K562 (cell line): ENCODE results near the gene DHX38. TPM values are rescaled to one million over a fixed set of nuclear protein-coding genes. Genes with fewer than 3 reads are reported as not detected.

ENCODE experiments used
- CTBP1 ChIP-seq: fragments of 450-650 bp; IDR thresholded peaks from 2 replicates; pipeline ENCODE4 v1.6.1; 2016; ENCODE audit warnings: borderline replicate concordance
- L3MBTL2 ChIP-seq: fragments of 450-650 bp; IDR thresholded peaks from 2 replicates; pipeline ENCODE4 v1.6.1; 2016; ENCODE audit warnings: mild to moderate bottlenecking, moderate library complexity
- NCOA2 ChIP-seq, 2 experiments: fragments of 450-650 bp; IDR thresholded peaks; 2 replicates each; pipeline ENCODE4 v1.6.1; 2018; ENCODE audit warnings: mild to moderate bottlenecking in 2 of 2, moderate library complexity in 1 of 2; ENCODE audit not compliant: partially characterized antibody in 2 of 2
- NR2F6 ChIP-seq: fragments of 450-650 bp; formaldehyde crosslinking; IDR thresholded peaks from 2 replicates; pipeline ENCODE4 v1.4.0; 2020; ENCODE audit warnings: mild to moderate bottlenecking
- PKNOX1 ChIP-seq: fragments of 450-650 bp; IDR thresholded peaks from 2 replicates; pipeline ENCODE4 v1.6.1; 2016
- RAD21 ChIP-seq, 2 experiments: fragments of 250-450 bp in 1 of 2; fragments of 450-650 bp in 1 of 2; sonication (Bioruptor Pico) in 1 of 2; formaldehyde crosslinking in 1 of 2; IDR thresholded peaks in 1 of 2; conservative IDR thresholded peaks in 1 of 2; 2 replicates each; pipeline versions ENCODE4 v1.4.0 to v1.8.0; 2020 to 2022; ENCODE audit warnings: mild to moderate bottlenecking in 2 of 2, moderate library complexity in 1 of 2
- RBM39 ChIP-seq: fragments of 200-400 bp; formaldehyde crosslinking; optimal IDR thresholded peaks from 2 replicates; pipeline ENCODE3; 2018; ENCODE audit warnings: low read depth, low read length
- STAT6 ChIP-seq: sonication (generic); formaldehyde crosslinking; IDR thresholded peaks from 2 replicates; pipeline ENCODE4 v1.8.1; 2023; ENCODE audit warnings: mild to moderate bottlenecking, missing genetic modification reagents
- XRCC3 ChIP-seq: fragments of 450-650 bp; IDR thresholded peaks from 2 replicates; pipeline ENCODE4 v1.6.1; 2017; ENCODE audit warnings: mild to moderate bottlenecking, moderate library complexity
- ZBTB33 ChIP-seq: sonication (generic); formaldehyde crosslinking; IDR thresholded peaks from 2 replicates; pipeline ENCODE4 v1.8.1; 2023; ENCODE audit warnings: mild to moderate bottlenecking, missing genetic modification reagents
- ZNF347 ChIP-seq: fragments of 450-650 bp; formaldehyde crosslinking; IDR thresholded peaks from 2 replicates; pipeline ENCODE4 v1.4.0; 2020; ENCODE audit warnings: low read depth, mild to moderate bottlenecking, moderate library complexity
- polyA plus RNA-seq, 8 experiments: library from polyadenylated mRNA; depleted of rRNA in 4 of 8; stranded (reverse) in 5 of 8; unstranded in 3 of 8; fragments of >200 nt; fragmentation: Nextera tagmentation in 2 of 8; fragmentation: Illumina TruSeq in 1 of 8; extraction: Ambion mirVana in 2 of 8; extraction: Trizol in 1 of 8; gene quantifications; 2 replicates each; pipeline versions ENCODE4 v1.2.1 to v1.2.3, GENCODE V29; 2011 to 2014; ENCODE audit warnings: inconsistent platforms in 1 of 8, missing spikeins in 1 of 8
- total RNA-seq, 7 experiments: library from RNA; depleted of rRNA in 6 of 7; stranded (reverse); fragments of >200 nt in 6 of 7; fragmentation: Illumina TruSeq in 2 of 7; extraction: Trizol in 2 of 7; gene quantifications; 2 replicates each; pipeline versions ENCODE4 v1.2.1 to v1.2.3, GENCODE V29; 2011 to 2021; ENCODE audit warnings: low replicate concordance in 1 of 7

Gene DHX38
- total and polyA plus RNA-seq, 9 of the 15 experiments (the other 6 are each of a cell fraction or from before 2014, with no cell fraction given): 2.8 to 76.8 (median 40.8) TPM

- TF ChIP-seq STAT6 (CRISPR knock-in tag) (no peak), NCOA2 (IDR thresholded peaks at IDR 0.05; ENCODE audit: partially characterized antibody in 2 of 2) (no peak), ZNF347 (no peak), RAD21 (CRISPR knock-in tag; conservative IDR thresholded peaks at IDR 0.05 in 1 of 2, IDR thresholded peaks at IDR 0.05 in 1 of 2) (peak; percentile 74 to 83), RBM39 (no peak), NR2F6 (CRISPR knock-in tag) (no peak), CTBP1 (no peak), PKNOX1 (peak; percentile 93), L3MBTL2 (no peak), ZBTB33 (no peak), XRCC3 (no peak)
Measured at GRCh38 chr16:72099377-72099818, 5.8 kb downstream of the DHX38 start (continued).
